Adrenal gland (tissue), 12 donors: ENCODE data around the gene GSE1. TPM values are rescaled to one million over a fixed set of nuclear protein-coding genes. Genes with fewer than 3 reads are reported as not detected.

Source experiments
- DNase-seq, 7 donors: peaks; one replicate each; pipeline ENCODE4 v3.0.0-alpha.2; 2019 to 2020
- H3K27ac ChIP-seq, 5 donors: fragments of 200-600 bp; sonication (generic) in 4 of 5; 1 replicate in 3 of 5; 2 replicates in 2 of 5; pipeline versions ENCODE4 v1.5.1 to v1.8.0; 2016 to 2020; ENCODE audit warnings: mild to moderate bottlenecking in 1 of 5
- H3K27me3 ChIP-seq: fragments of 200-600 bp; 2 replicates; pipeline ENCODE4 v1.8.0; 2021
- H3K36me3 ChIP-seq, 2 donors: fragments of 200-600 bp; replicated peaks in 1 of 2; 1 replicate in 1 of 2; 2 replicates in 1 of 2; pipeline versions ENCODE4 v1.5.1 to v1.8.0; 2018 to 2022
- H3K4me1 ChIP-seq, 2 donors: fragments of 200-600 bp; replicated peaks in 1 of 2; 1 replicate in 1 of 2; 2 replicates in 1 of 2; pipeline versions ENCODE4 v1.5.1 to v1.8.0; 2018 to 2021
- H3K4me3 ChIP-seq, 4 donors: fragments of 200-600 bp; sonication (generic) in 3 of 4; one replicate each; pipeline ENCODE4 v1.5.1; 2016 to 2018
- H3K9me3 ChIP-seq, 3 donors: fragments of 200-600 bp; sonication (generic) in 1 of 3; replicated peaks in 1 of 3; 1 replicate in 2 of 3; 2 replicates in 1 of 3; pipeline versions ENCODE4 v1.5.1 to v1.8.0; 2016 to 2021
- POLR2A ChIP-seq, 2 donors: fragments of 450-650 bp; IDR thresholded peaks; one replicate each; pipeline ENCODE4 v1.6.1; 2017; ENCODE audit warnings: antibody characterized with exemption in 2 of 2, mild to moderate bottlenecking in 2 of 2, moderate library complexity in 1 of 2
- WGBS, 4 donors: extraction: QIAGEN DNeasy Blood & Tissue Kit in 2 of 4; methylation state at CpG; one replicate each; pipeline versions ENCODE4 v1.1.5 to v1.1.7; 2013 to 2017; 5-methylcytosine and 5-hydroxymethylcytosine counted together
- intact Hi-C, 2 donors: fragments of 100-400 bp; cut with DNase I; formaldehyde crosslinking; loops; one replicate each; pipeline versions ENCODE4 v1.14.1 to v1.15.0; 2022 to 2023
- polyA plus RNA-seq, 3 donors: library from polyadenylated mRNA; stranded (reverse); fragments of 200-250 nt in 2 of 3; fragments of 350-450 nt in 1 of 3; fragmentation: Illumina TruSeq in 1 of 3; extraction: RNeasy Lipid Tissue Mini Kit (QIAGEN cat#74804) in 1 of 3; gene quantifications; one replicate each; pipeline ENCODE4 v1.2.3, GENCODE V29; 2013 to 2014
- total RNA-seq, 9 donors: library from RNA; depleted of rRNA in 4 of 9; stranded (reverse); fragments of >200 nt in 4 of 9; fragments of 120-200 nt in 1 of 9; fragmentation: NEBNext Ultra II Directional in 1 of 9; extraction: Animal tissue kit (Norgen Biotek cat#: 25700) in 1 of 9; gene quantifications; one replicate each; pipeline versions ENCODE4 v1.1.0 to v1.2.4, GENCODE V29; 2013 to 2023
- TF ChIP-seq, protein P1 (sequence below), 6 experiments: fragments of 450-650 bp in 4 of 6; fragments of 200-600 bp in 2 of 6; sonication (generic) in 1 of 6; IDR thresholded peaks; 1 replicate in 5 of 6; 2 replicates in 1 of 6; pipeline versions ENCODE4 v1.5.1 to v1.8.0; 2016 to 2021; ENCODE audit warnings: antibody characterized with exemption in 6 of 6, mild to moderate bottlenecking in 2 of 6, moderate library complexity in 1 of 6
- donor health status: healthy with polysubstance abuse.
- donor health status: Bipolar disorder and iron deficiency.
- donor health status: DM: yes; HTN: yes; CAD: no.
- donor health status: DM: no; HTN: no; CAD: no.
- donor health status: DM: no; HTN: no; CAD: no.
- donor health status: DM: yes; HTN: yes; CAD: no.

GSE1 gene
- total and polyA plus RNA-seq, 12 donors: 7.8 to 99.9 (median 64.8) TPM

DNA sequence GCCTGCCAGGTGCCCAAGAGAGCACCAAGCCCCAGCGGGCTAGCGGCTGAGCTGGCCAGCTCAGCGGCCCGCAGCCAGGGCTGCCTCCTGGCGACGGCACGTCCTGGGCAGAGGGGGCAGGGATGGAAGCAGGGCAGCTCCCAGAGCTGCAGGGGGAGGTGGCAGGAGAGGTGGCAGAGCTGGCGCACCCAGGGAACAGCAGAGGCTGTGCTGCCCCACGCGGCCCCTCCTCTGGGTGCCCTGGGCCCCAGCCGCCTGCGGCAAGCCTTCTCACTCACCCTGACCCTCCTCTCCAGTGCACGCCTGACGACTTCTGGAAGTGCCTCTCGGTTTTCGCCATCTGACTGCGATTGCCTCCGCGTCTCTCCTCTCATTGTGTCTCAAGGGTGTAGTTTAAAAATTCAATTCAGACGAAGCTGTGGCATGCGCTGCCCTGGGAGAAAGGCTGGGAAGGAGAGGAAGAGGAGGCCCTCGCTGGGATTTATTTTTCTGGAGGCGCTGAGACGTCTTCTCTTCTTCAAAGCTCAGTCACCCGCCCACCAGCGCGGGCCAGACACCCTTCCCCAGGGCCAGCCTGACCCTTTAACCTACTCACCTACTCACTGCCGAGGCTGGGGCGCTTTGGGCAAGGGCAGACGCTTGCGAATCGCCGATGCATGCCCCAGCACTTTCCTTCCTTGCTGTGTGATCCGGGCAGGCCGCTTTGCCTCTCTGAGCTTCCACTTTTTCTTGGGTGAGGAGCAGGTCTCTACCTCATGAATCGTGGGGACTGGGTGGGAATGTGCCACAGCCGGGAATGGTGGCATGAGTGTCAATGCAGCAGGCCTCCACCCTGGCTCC, 24.9 kb downstream of the GSE1 start:
- no peaks in the 10 kb centered on the region for H3K27me3 ChIP-seq
- 77 to 91% (median 89%) methylated on average over 30 to 37 of the region's 37 CpGs for WGBS, 4 donors
- TF ChIP-seq POLR2A (IDR thresholded peaks at IDR 0.05): no peak
- H3K9me3 ChIP-seq: no peaks in the 10 kb centered on the region
- H3K36me3 ChIP-seq: no peaks in the 10 kb centered on the region
- DNase-seq: peak in 3 of 7 donors; percentile 44 to 76 (median 50)
- intact Hi-C loops: no loop called here
- no peak overlapping the region for H3K4me3 ChIP-seq
- peaks cover 50 to 72% of the 10 kb centered on the region in 2 donors for H3K4me1 ChIP-seq
- peak overlapping the region in 4 of 5 donors; percentile 24 to 93 (median 86) for H3K27ac ChIP-seq

DNA sequence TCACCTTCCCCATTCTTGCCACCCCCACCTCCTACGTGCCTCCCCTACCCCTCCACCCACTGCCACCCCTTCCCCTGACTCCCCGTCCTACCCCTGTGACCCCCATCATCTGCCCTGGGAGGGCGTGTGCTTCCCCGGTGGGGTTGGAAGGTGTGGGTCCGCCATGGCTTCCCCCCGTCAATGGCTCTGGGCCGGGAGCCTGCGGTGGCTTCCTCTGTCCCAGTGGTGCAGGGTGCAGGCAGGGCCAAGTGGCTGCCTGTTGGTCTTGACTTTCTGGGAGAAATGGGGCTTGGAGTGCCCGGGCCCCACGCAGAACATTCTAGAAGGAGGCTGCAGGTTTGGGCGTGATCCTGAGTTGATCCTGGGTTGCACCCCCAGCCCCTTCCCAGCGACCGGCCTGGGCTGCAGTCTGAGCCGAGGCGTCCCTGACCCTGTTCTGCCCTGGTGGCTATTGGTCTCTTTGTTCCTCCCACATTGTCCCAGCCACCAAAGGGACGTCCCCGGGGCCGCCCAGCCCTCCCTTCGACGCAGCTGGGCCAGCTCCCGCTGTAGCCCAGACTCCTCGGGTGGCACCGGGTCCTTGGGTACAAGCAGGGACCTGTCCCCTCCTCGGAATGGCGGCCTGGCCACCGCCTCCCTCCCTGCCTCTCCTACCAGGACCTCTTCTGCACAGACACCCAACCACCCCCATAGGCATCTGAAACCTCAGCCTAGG, 25.7 kb downstream of the GSE1 start:
- WGBS, 4 donors: 50 to 57% (median 53%) methylated on average over 8 to 26 of the region's 26 CpGs
- intact Hi-C loops: no loop called here
- no peaks in the 10 kb centered on the region for H3K9me3 ChIP-seq
- peak; percentile 66 to 89 (median 79) for DNase-seq
- H3K27ac ChIP-seq: peak overlapping the region; percentile 80 to 93 (median 93)
- TF ChIP-seq, protein P1, sequence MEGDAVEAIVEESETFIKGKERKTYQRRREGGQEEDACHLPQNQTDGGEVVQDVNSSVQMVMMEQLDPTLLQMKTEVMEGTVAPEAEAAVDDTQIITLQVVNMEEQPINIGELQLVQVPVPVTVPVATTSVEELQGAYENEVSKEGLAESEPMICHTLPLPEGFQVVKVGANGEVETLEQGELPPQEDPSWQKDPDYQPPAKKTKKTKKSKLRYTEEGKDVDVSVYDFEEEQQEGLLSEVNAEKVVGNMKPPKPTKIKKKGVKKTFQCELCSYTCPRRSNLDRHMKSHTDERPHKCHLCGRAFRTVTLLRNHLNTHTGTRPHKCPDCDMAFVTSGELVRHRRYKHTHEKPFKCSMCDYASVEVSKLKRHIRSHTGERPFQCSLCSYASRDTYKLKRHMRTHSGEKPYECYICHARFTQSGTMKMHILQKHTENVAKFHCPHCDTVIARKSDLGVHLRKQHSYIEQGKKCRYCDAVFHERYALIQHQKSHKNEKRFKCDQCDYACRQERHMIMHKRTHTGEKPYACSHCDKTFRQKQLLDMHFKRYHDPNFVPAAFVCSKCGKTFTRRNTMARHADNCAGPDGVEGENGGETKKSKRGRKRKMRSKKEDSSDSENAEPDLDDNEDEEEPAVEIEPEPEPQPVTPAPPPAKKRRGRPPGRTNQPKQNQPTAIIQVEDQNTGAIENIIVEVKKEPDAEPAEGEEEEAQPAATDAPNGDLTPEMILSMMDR (IDR thresholded peaks at IDR 0.05): no peak
- TF ChIP-seq POLR2A (IDR thresholded peaks at IDR 0.05): no peak
- no peaks in the 10 kb centered on the region for H3K27me3 ChIP-seq
- H3K4me3 ChIP-seq: no peak overlapping the region
- H3K4me1 ChIP-seq: peaks cover 50 to 72% of the 10 kb centered on the region in 2 donors
- no peaks in the 10 kb centered on the region for H3K36me3 ChIP-seq

DNA sequence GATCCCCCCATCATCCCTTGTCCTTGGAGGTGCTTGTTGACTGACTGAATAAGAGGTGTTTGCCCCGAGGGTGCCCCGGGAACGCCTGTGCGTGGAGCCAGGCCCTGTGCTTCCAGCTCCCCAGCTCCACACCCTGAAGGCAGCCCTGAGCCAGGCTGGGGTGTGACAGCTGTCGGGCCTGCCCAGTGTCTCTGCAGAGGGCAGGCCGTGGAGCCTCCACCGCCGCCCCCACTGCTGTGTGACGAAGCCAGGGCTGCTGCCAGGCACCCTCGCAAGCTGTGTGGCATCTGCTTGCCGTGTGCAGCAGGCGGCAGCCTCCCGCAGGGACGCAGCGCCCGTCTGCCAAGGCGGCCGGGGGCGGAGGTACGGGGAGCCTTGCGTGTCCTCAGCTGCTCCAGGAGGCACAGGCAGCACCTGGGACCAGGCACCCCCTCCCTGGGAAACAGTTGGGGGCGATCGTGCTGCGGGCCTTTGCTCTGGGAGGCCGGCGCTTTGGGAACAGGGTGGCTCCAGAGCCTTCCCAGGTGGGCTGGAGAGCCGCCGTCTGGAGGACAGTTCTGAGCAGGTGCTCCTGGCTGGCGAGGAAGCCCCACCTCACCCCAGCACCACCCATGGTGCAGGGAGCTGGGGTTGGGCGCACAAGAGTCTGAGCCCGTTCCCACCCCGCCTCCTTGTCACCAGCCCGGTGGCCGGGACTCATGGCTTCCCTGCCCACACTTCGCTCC, 26.6 kb downstream of the GSE1 start:
- intact Hi-C loops: no loop called here
- no peaks in the 10 kb centered on the region for H3K36me3 ChIP-seq
- H3K9me3 ChIP-seq: no peaks in the 10 kb centered on the region
- H3K4me3 ChIP-seq: no peak overlapping the region
- no peaks in the 10 kb centered on the region for H3K27me3 ChIP-seq
- 57 to 87% (median 58%) methylated on average over 3 to 35 of the region's 35 CpGs; no CpG with 5 or more reads in 1 of the 4 donors for WGBS, 4 donors
- peak; percentile 6 to 77 for TF ChIP-seq POLR2A (IDR thresholded peaks at IDR 0.05)
- TF ChIP-seq, protein P1 (IDR thresholded peaks at IDR 0.05): peak in 1 of 6 experiments; percentile 36
- peak; percentile 87 to 97 (median 92) for DNase-seq
- peaks cover 50 to 66% of the 10 kb centered on the region in 2 donors for H3K4me1 ChIP-seq
- peak overlapping the region; percentile 80 to 93 (median 93) for H3K27ac ChIP-seq

DNA sequence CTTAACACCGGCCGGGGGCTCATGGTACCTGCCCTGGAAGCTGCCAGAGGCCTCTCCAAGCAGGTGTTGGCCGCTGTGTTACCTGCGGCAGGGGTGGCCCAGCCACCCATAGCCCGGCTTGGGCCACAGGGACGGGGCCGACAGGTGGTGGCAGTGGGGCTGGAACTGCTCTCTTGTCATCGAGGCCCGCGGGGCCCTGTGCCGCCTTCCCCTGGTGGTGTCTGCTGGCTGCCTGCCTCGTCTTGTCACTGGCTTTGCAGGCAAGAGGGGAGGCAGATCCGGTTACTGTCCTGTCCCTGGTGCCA, 27.1 kb downstream of the GSE1 start:
- peak overlapping the region; percentile 80 to 93 (median 93) for H3K27ac ChIP-seq
- no peaks in the 10 kb centered on the region for H3K36me3 ChIP-seq
- no peak overlapping the region for H3K4me3 ChIP-seq
- 77 to 100% (median 90%) methylated on average over 1 to 13 of the region's 13 CpGs for WGBS, 4 donors
- peaks cover 47 to 61% of the 10 kb centered on the region in 2 donors for H3K4me1 ChIP-seq
- no peaks in the 10 kb centered on the region for H3K9me3 ChIP-seq
- no peaks in the 10 kb centered on the region for H3K27me3 ChIP-seq
- TF ChIP-seq POLR2A (IDR thresholded peaks at IDR 0.05): no peak
- TF ChIP-seq, protein P1 (IDR thresholded peaks at IDR 0.05): no peak
- intact Hi-C loops: no loop called here
- DNase-seq: no peak
